Naive thymus-derived CD4-positive, alpha-beta T cell (primary cell): ENCODE measurements around the gene BTG4. TPM values are rescaled to one million over a fixed set of nuclear protein-coding genes. Genes with fewer than 3 reads are reported as not detected.
A peak's percentile ranks its signal among the peaks of the same experiment; 100 is the strongest.

ENCODE experiments used
- ATAC-seq: fragments of 150-1000 bp; cut with Tn5 transposase; 2 replicates; pipeline ENCODE4 v1.10.0; 2021; ENCODE audit warnings: mild to moderate bottlenecking, moderate library complexity
- CTCF ChIA-PET: fragments of 350-600 bp; sonication (Branson Sonifier 250); formaldehyde crosslinking; loops from one replicate; lab custom pipeline; 2021; ENCODE audit warnings: antibody characterized with exemption; lab: Charles Lee
- POLR2A ChIA-PET: fragments of 350-600 bp; sonication (Branson Sonifier 250); formaldehyde crosslinking; loops from one replicate; lab custom pipeline; 2021; ENCODE audit warnings: antibody characterized with exemption, inconsistent platforms; lab: Charles Lee
- DNase-seq, 9 donors: peaks; one replicate each; pipeline versions ENCODE4 v3.0.0 to v3.0.0-alpha.2; 2020 to 2022; ENCODE audit warnings: mixed read lengths in 1 of 9
- H3K27ac ChIP-seq: one replicate; pipeline ENCODE4 v1.7.0; 2013; ENCODE audit warnings: mild to moderate bottlenecking, low read depth, low read length, moderate library complexity
- H3K27me3 ChIP-seq, 2 donors: one replicate each; pipeline ENCODE4 v1.7.0; 2013; ENCODE audit warnings: low read length in 2 of 2, mild to moderate bottlenecking in 2 of 2, moderate library complexity in 2 of 2; ENCODE audit not compliant: control insufficient read depth in 2 of 2, insufficient read depth in 2 of 2
- H3K36me3 ChIP-seq, 3 experiments: 1 replicate in 2 of 3; 2 replicates in 1 of 3; pipeline ENCODE4 v1.7.0; 2013; ENCODE audit warnings: low read length in 3 of 3, mild to moderate bottlenecking in 3 of 3, moderate library complexity in 1 of 3; ENCODE audit not compliant: insufficient read depth in 3 of 3, control insufficient read depth in 2 of 3
- H3K4me1 ChIP-seq, 2 donors: one replicate each; pipeline ENCODE4 v1.7.0; 2013; ENCODE audit warnings: low read length in 2 of 2, mild to moderate bottlenecking in 2 of 2, moderate library complexity in 1 of 2; ENCODE audit not compliant: control insufficient read depth in 2 of 2, insufficient read depth in 2 of 2
- H3K4me3 ChIP-seq: 2 replicates; pipeline ENCODE4 v1.7.0; 2013; ENCODE audit warnings: mild to moderate bottlenecking, low read length
- H3K9me3 ChIP-seq, 3 experiments: 1 replicate in 2 of 3; 2 replicates in 1 of 3; pipeline ENCODE4 v1.7.0; 2013; ENCODE audit warnings: low read length in 3 of 3; ENCODE audit not compliant: control insufficient read depth in 2 of 3
- H3K27ac Mint-ChIP-seq, 9 donors: one replicate each; pipeline ENCODE4 v1.8.0; 2020 to 2022; ENCODE audit warnings: mixed read lengths in 9 of 9, mild to moderate bottlenecking in 8 of 9, moderate library complexity in 5 of 9, inconsistent platforms in 2 of 9
- H3K27me3 Mint-ChIP-seq, 5 donors: one replicate each; pipeline ENCODE4 v1.8.0; 2021 to 2022; ENCODE audit warnings: mixed read lengths in 5 of 5, mild to moderate bottlenecking in 1 of 5
- H3K36me3 Mint-ChIP-seq, 5 donors: one replicate each; pipeline ENCODE4 v1.8.0; 2020 to 2022; ENCODE audit warnings: mixed read lengths in 5 of 5, mild to moderate bottlenecking in 3 of 5, inconsistent platforms in 1 of 5
- H3K4me1 Mint-ChIP-seq, 7 donors: one replicate each; pipeline ENCODE4 v1.8.0; 2020 to 2022; ENCODE audit warnings: mixed read lengths in 7 of 7, mild to moderate bottlenecking in 3 of 7, inconsistent platforms in 1 of 7
- H3K4me3 Mint-ChIP-seq, 10 donors: one replicate each; pipeline ENCODE4 v1.8.0; 2020 to 2022; ENCODE audit warnings: mild to moderate bottlenecking in 10 of 10, mixed read lengths in 10 of 10, moderate library complexity in 6 of 10, inconsistent platforms in 2 of 10
- H3K9me3 Mint-ChIP-seq, 11 donors: one replicate each; pipeline ENCODE4 v1.8.0; 2020 to 2022; ENCODE audit warnings: mixed read lengths in 11 of 11, mild to moderate bottlenecking in 4 of 11, inconsistent platforms in 1 of 11, moderate library complexity in 1 of 11
- intact Hi-C, 2 donors: fragments of 100-400 bp; cut with micrococcal nuclease; formaldehyde crosslinking; loops; one replicate each; pipeline ENCODE4 v1.15.1; 2023
- polyA plus RNA-seq, 2 donors: library from polyadenylated mRNA; unstranded; fragments of 300-500 nt; fragmentation: Illumina TruSeq; gene quantifications; one replicate each; pipeline ENCODE4 v1.2.3, GENCODE V29; 2021
- total RNA-seq, 6 experiments: library from RNA in 5 of 6; stranded (reverse) in 5 of 6; gene quantifications; 1 replicate in 5 of 6; 2 replicates in 1 of 6; pipeline ENCODE4 v1.2.3 and lab custom pipeline; 2021 to 2026

Gene BTG4
- total and polyA plus RNA-seq, 7 experiments from 2014 or later: not detected

DNA sequence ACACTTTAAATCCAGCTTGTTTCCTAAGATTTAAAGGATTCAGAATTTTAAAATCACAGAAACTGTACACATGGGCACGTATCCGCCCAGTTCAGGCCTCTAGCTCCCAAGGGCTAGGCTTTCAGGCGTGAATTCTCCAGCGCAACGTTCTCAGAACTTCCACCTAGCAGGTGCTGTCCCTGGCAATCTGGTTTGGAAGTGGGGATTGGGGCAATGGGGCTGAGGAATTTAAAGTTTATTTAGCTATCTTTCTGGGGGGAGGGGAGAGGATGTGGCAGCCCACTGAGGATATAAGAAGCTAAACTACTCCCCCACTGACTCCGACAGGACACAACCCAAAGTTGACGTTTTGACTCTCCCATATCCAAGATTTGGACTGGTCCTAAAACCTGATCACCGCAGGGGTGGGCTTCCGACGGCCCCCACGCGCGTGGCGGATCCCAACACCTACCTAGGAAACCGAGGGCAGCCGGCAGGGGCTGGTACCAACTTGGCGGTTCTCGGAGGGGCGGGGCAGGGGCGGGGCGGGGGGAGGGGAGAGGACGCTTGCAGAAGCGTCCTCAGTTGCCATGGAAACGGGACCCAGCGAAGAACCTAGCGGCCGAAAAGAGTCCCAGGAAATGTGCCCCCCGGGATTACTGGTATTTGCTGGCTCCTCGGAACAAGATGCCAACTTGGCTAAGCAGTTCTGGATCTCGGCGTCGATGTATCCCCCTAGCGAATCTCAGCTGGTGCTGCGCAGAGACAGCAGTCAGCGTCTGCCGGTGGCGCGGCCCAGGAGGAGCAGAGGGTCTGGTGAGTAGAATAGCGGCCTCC is 2.2 kb upstream of the BTG4 start, which contains the start of gene HOATZ:
TSS of gene HOATZ (plus strand) at position 563 of the 816 bp plus-strand sequence. CDS start at position 570, 7 bp downstream.
- no peak for ATAC-seq
- H3K4me1 Mint-ChIP-seq: peaks cover 0 to 19% (median 12%) of the 10 kb centered on the region in 7 donors
- ChIA-PET CTCF (interaction anchor here (0.6 kb wide), 1 partner anchor 88 kb away, joined by 4 read pairs; no protein-coding TSS in a partner anchor), POLR2A (no interaction called here)
- Histone ChIP-seq H3K27ac (no peak within 1 kb of the TSS), H3K9me3 (no peaks in the 10 kb centered on the region), H3K36me3 (no peaks in the 10 kb centered on the region), H3K27me3 (peaks cover 5 to 10% of the 10 kb centered on the region in 2 donors), H3K4me3 (no peak within 1 kb of the TSS), H3K4me1 (peaks cover 0 to 3% of the 10 kb centered on the region in 2 donors)
- DNase-seq: peak in 1 of 9 donors; percentile 6
- peaks cover 0 to 4% (median 0%) of the 10 kb centered on the region in 11 donors for H3K9me3 Mint-ChIP-seq
- H3K27me3 Mint-ChIP-seq: peaks cover 39 to 55% (median 44%) of the 10 kb centered on the region in 5 donors
- intact Hi-C loops: no loop called here
- peaks cover 0 to 4% (median 2%) of the 10 kb centered on the region in 5 donors for H3K36me3 Mint-ChIP-seq
- no peak within 1 kb of the TSS for H3K27ac Mint-ChIP-seq
- H3K4me3 Mint-ChIP-seq: peak within 1 kb of the TSS; percentile 35 to 82 (median 57)

DNA sequence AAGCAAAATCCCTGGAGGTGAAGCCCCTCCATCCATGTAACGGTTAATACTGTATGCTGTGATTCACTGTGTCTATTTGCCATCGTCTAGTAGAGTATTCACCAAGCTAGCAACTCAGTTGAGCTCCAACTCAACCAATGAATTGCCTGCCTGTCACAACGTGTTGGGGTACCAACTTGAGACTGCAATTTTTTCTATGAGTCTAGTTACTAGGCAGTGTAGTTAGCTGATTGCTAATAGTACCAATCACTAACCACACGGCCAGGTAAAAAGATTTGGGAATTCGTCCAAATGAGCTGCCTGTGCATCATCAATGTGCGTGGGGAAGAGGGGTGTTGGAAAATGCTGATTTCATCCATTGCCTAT is 1.0 kb upstream of the BTG4 start:
- H3K27me3 Mint-ChIP-seq: peaks cover 43 to 62% (median 47%) of the 10 kb centered on the region in 5 donors
- H3K4me1 Mint-ChIP-seq: peaks cover 0 to 19% (median 12%) of the 10 kb centered on the region in 7 donors
- ATAC-seq (peak; percentile 44), DNase-seq (no peak)
- Histone ChIP-seq H3K27me3 (peaks cover 5 to 10% of the 10 kb centered on the region in 2 donors), H3K9me3 (no peaks in the 10 kb centered on the region), H3K36me3 (no peaks in the 10 kb centered on the region), H3K4me1 (peaks cover 0 to 3% of the 10 kb centered on the region in 2 donors), H3K27ac (no peak overlapping the region), H3K4me3 (no peak overlapping the region)
- H3K36me3 Mint-ChIP-seq: peaks cover 0 to 4% (median 2%) of the 10 kb centered on the region in 5 donors
- ChIA-PET POLR2A (no interaction called here), CTCF (interaction anchor here (0.7 kb wide), 1 partner anchor 12 kb away, joined by 3 read pairs; no protein-coding TSS in a partner anchor)
- H3K4me3 Mint-ChIP-seq: peak overlapping the region; percentile 22 to 82 (median 59)
- no peak overlapping the region for H3K27ac Mint-ChIP-seq
- peaks cover 0 to 4% (median 0%) of the 10 kb centered on the region in 11 donors for H3K9me3 Mint-ChIP-seq
- intact Hi-C loops: loop anchor here (1.0 to 2.0 kb wide), 3 partner anchors 14 to 28 kb away; partner anchors contain the start of gene LAYN (in 1 of the 2)

DNA sequence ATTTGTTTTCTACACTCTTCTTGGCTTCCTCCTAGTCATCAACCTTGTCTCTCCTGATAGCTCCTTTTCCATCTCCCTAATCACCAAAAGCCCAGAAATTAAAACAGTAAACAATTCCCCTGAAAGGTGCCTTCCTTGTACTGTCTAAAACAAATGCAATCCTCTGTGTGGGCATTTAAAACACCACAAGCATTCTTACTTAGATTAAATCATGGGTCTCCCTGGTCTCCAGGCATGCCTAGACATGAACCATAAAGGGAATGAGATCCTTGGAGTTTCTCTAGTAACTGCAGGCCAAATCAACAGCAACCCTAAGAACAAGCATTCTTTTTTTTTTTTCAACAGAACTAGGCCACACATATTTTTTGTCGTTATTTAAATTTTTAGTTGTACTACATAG is 1.9 kb downstream of the BTG4 start:
- intact Hi-C loops: no loop called here
- H3K27me3 Mint-ChIP-seq: peaks cover 43 to 73% (median 63%) of the 10 kb centered on the region in 5 donors
- no peak overlapping the region for H3K4me3 ChIP-seq

DNA sequence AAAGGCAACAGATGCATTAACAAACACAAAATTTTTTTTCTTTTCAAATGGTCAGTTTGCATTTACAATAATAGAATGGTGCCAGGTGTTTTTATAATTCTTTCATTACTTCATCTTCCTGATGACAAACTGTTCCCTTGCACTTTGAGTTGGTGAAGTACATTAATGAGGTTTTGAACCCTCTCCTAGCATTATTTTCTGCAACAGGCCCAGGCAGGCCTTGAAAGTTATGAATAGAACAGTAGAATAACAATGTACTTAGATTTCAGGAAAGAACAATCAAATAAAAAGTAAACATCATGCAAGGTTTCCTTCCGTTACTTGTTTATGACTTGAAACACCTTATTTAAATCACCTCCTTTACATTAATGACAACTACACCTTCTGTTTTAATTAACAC is 9.6 kb downstream of the BTG4 start:
- no peaks in the 10 kb centered on the region for H3K9me3 ChIP-seq
- ChIA-PET CTCF (no interaction called here), POLR2A (no interaction called here)
- no peaks in the 10 kb centered on the region for H3K36me3 Mint-ChIP-seq
- H3K27ac Mint-ChIP-seq: no peak overlapping the region
- H3K27me3 Mint-ChIP-seq: peaks cover 23 to 68% (median 34%) of the 10 kb centered on the region in 5 donors
- H3K4me3 Mint-ChIP-seq: no peak overlapping the region
- ATAC-seq (no peak), DNase-seq (no peak)
- no peaks in the 10 kb centered on the region for H3K4me1 Mint-ChIP-seq
- H3K27ac ChIP-seq: no peak overlapping the region
- H3K4me3 ChIP-seq: no peak overlapping the region
- H3K9me3 Mint-ChIP-seq: no peaks in the 10 kb centered on the region
- H3K36me3 ChIP-seq: no peaks in the 10 kb centered on the region
- H3K4me1 ChIP-seq: no peaks in the 10 kb centered on the region
- no peaks in the 10 kb centered on the region for H3K27me3 ChIP-seq
- intact Hi-C loops: no loop called here

More for the DNA sequence above, 1.9 kb downstream of the BTG4 start:
- no peak overlapping the region for H3K27ac ChIP-seq
- peaks cover 0 to 3% of the 10 kb centered on the region in 2 donors for H3K4me1 ChIP-seq
- H3K27me3 ChIP-seq: peaks cover 5 to 10% of the 10 kb centered on the region in 2 donors
- Mint-ChIP-seq H3K9me3 (peaks cover 0 to 4% (median 0%) of the 10 kb centered on the region in 11 donors), H3K4me3 (no peak overlapping the region), H3K36me3 (peaks cover 0 to 4% (median 2%) of the 10 kb centered on the region in 5 donors), H3K4me1 (peaks cover 0 to 18% (median 12%) of the 10 kb centered on the region in 7 donors), H3K27ac (no peak overlapping the region)
- no peak for DNase-seq
- ChIA-PET CTCF (no interaction called here), POLR2A (no interaction called here)
- H3K9me3 ChIP-seq: no peaks in the 10 kb centered on the region
- H3K36me3 ChIP-seq: no peaks in the 10 kb centered on the region
- ATAC-seq: no peak

DNA sequence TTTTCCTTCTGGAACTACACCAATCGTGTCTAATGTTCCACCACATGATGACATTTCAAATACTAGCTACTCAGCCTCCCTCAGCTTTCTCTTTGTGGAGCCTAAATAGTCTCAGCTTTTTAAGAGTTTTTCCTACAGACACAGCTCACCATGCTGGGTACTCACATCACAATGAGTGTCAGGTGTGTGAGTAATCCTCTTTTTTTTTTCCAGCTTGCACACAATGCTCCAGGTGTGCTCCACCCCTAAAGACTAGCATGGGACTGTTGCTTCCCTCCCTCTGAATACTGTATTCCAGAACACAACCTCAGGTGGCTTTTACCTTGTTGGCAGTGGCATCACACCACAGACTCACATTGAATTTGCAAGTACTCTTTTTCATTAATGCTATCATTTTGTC is 11.7 kb downstream of the BTG4 start:
- intact Hi-C loops: no loop called here
- Mint-ChIP-seq H3K27me3 (peaks cover 21 to 67% (median 35%) of the 10 kb centered on the region in 5 donors), H3K4me1 (no peaks in the 10 kb centered on the region), H3K9me3 (no peaks in the 10 kb centered on the region), H3K36me3 (no peaks in the 10 kb centered on the region), H3K27ac (no peak overlapping the region), H3K4me3 (no peak overlapping the region)
- H3K9me3 ChIP-seq: no peaks in the 10 kb centered on the region
- no peak overlapping the region for H3K4me3 ChIP-seq
- H3K36me3 ChIP-seq: no peaks in the 10 kb centered on the region
- no peaks in the 10 kb centered on the region for H3K4me1 ChIP-seq
- CTCF ChIA-PET: no interaction called here
- POLR2A ChIA-PET: no interaction called here
- ATAC-seq (no peak), DNase-seq (no peak)
- no peak overlapping the region for H3K27ac ChIP-seq
- no peaks in the 10 kb centered on the region for H3K27me3 ChIP-seq

DNA sequence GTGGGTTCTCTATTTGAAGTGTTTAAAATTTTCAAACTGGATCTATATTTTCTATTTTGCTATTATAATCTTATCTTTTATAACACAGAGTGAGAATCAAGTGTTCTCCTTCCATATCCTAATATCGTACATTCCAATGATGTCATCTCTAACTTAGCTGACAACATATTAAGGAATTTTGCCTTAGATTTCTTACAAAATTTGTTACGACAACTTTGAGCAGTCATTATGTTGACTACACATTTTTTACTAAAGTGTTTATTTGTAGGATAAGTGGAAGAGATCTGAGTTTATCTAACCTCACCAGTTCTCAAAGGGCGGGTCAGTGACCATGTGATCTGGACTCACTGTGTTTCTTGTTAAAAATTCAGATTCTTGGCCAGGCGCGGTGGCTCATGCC is 12.7 kb downstream of the BTG4 start:
- no peaks in the 10 kb centered on the region for H3K27me3 ChIP-seq
- no peak overlapping the region for H3K27ac Mint-ChIP-seq
- H3K4me1 ChIP-seq: no peaks in the 10 kb centered on the region
- intact Hi-C loops: no loop called here
- DNase-seq: no peak
- H3K4me3 Mint-ChIP-seq: no peak overlapping the region
- H3K27me3 Mint-ChIP-seq: peaks cover 17 to 62% (median 31%) of the 10 kb centered on the region in 5 donors
- no peaks in the 10 kb centered on the region for H3K36me3 Mint-ChIP-seq
- H3K4me3 ChIP-seq: no peak overlapping the region
- H3K36me3 ChIP-seq: no peaks in the 10 kb centered on the region
- POLR2A ChIA-PET: no interaction called here
- no peak overlapping the region for H3K27ac ChIP-seq
- CTCF ChIA-PET: no interaction called here
- ATAC-seq: no peak
- no peaks in the 10 kb centered on the region for H3K4me1 Mint-ChIP-seq
- no peaks in the 10 kb centered on the region for H3K9me3 ChIP-seq
- H3K9me3 Mint-ChIP-seq: no peaks in the 10 kb centered on the region
